Astrocyte (in vitro differentiated cells and primary cell): ENCODE results near the gene SMARCD2. TPM values are rescaled to one million over a fixed set of nuclear protein-coding genes. Genes with fewer than 3 reads are reported as not detected.

Experiments used
- DNase-seq: peaks from one replicate; pipeline ENCODE4 v3.0.0-alpha.2; 2010; ENCODE audit warnings: low read depth
- FAIRE-seq: peaks from 2 replicates; lab custom pipeline; 2011; peaks lifted over from hg19 to GRCh38; lab: Jason Lieb, UNC
- H2AFZ ChIP-seq: 2 replicates; pipeline ENCODE4 v1.6.0; 2012; ENCODE audit warnings: low read depth, low read length, inconsistent platforms
- H3K27ac ChIP-seq: 2 replicates; pipeline ENCODE4 v1.5.1; 2011; ENCODE audit warnings: low read depth, low read length, inconsistent platforms
- H3K27me3 ChIP-seq: 2 replicates; pipeline ENCODE4 v1.6.0; 2011; ENCODE audit warnings: low read length, inconsistent platforms; ENCODE audit not compliant: insufficient read depth
- H3K36me3 ChIP-seq: 2 replicates; pipeline ENCODE4 v1.5.1; 2011; ENCODE audit warnings: low read length, inconsistent platforms; ENCODE audit not compliant: insufficient read depth
- H3K4me1 ChIP-seq: 2 replicates; pipeline ENCODE4 v1.5.1; 2011; ENCODE audit warnings: low read length, inconsistent platforms; ENCODE audit not compliant: insufficient read depth
- H3K4me2 ChIP-seq: 2 replicates; pipeline ENCODE4 v1.6.0; 2012; ENCODE audit warnings: low read length, inconsistent platforms
- H3K4me3 ChIP-seq: 2 replicates; pipeline ENCODE4 v1.5.1; 2011; ENCODE audit warnings: low read depth, mild to moderate bottlenecking, low read length, inconsistent platforms; ENCODE audit not compliant: insufficient read depth
- H3K79me2 ChIP-seq: 2 replicates; pipeline ENCODE4 v1.6.0; 2012; ENCODE audit warnings: mild to moderate bottlenecking, low read length, inconsistent platforms; ENCODE audit not compliant: insufficient read depth
- H3K9ac ChIP-seq: 2 replicates; pipeline ENCODE4 v1.6.0; 2012; ENCODE audit warnings: mild to moderate bottlenecking, low read length, inconsistent platforms
- H3K9me3 ChIP-seq: 2 replicates; pipeline ENCODE4 v1.5.1; 2012; ENCODE audit warnings: low read depth, mild to moderate bottlenecking, low read length, inconsistent platforms; ENCODE audit not compliant: insufficient read depth
- H4K20me1 ChIP-seq: 2 replicates; pipeline ENCODE4 v1.6.0; 2012; ENCODE audit warnings: low read length, inconsistent platforms; ENCODE audit not compliant: insufficient read depth
- H3K27ac Mint-ChIP-seq: one replicate; pipeline ENCODE4 v1.8.0; 2021; ENCODE audit warnings: mild to moderate bottlenecking, mixed read lengths; ENCODE audit not compliant: unreplicated experiment
- H3K27me3 Mint-ChIP-seq: one replicate; pipeline ENCODE4 v1.8.0; 2021; ENCODE audit warnings: low read depth, mixed read lengths; ENCODE audit not compliant: unreplicated experiment
- H3K36me3 Mint-ChIP-seq: one replicate; pipeline ENCODE4 v1.8.0; 2021; ENCODE audit warnings: low read depth, mixed read lengths; ENCODE audit not compliant: unreplicated experiment
- H3K4me1 Mint-ChIP-seq: one replicate; pipeline ENCODE4 v1.8.0; 2021; ENCODE audit warnings: low read depth, mixed read lengths; ENCODE audit not compliant: unreplicated experiment
- H3K4me3 Mint-ChIP-seq: one replicate; pipeline ENCODE4 v1.8.0; 2021; ENCODE audit warnings: mild to moderate bottlenecking, moderate library complexity, mixed read lengths; ENCODE audit not compliant: unreplicated experiment
- H3K9me3 Mint-ChIP-seq: one replicate; pipeline ENCODE4 v1.8.0; 2021; ENCODE audit warnings: mild to moderate bottlenecking, mixed read lengths; ENCODE audit not compliant: unreplicated experiment
- EZH2 ChIP-seq: IDR thresholded peaks from 2 replicates; pipeline ENCODE4 v1.6.1; 2012; ENCODE audit warnings: mild to moderate bottlenecking, low read length, inconsistent platforms; ENCODE audit not compliant: insufficient read depth
- total RNA-seq: library from RNA; stranded (reverse); gene quantifications from 2 replicates; pipeline ENCODE4 v1.2.1, GENCODE V29; 2021
- TF ChIP-seq, protein P1 (sequence below): IDR thresholded peaks from 2 replicates; pipeline ENCODE4 v1.5.1; 2011; ENCODE audit warnings: low read depth, mild to moderate bottlenecking, inconsistent platforms, low read length, moderate library complexity; ENCODE audit not compliant: insufficient read depth

The SMARCD2 gene
- total RNA-seq, 1 donor from 2014 or later = 33.9 TPM

DNA sequence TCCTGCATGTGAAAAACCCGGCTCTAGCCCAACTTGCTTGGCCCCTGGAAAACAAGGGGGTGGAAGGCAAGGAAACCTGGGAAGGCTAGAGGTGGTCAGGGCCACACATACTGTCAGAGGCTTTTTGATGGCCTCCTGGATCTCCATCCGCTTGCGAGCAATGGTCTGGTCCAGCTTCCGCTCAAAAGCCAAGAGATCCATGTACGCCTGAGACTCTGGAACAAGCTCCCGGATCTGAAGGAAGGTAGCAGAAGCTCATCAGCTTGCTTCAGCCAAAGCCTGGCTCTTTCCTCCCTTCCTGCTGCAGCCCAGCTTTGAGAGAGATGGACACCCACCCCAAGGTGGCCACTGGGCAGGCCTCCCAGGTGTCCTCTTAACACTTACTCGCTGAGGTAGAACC is 5.7 kb downstream of the SMARCD2 start:
- FAIRE-seq (no peak), DNase-seq (no peak)
- Mint-ChIP-seq H3K36me3 (peaks cover 12% of the 10 kb centered on the region), H3K27ac (no peak overlapping the region), H3K4me3 (no peak overlapping the region), H3K4me1 (peaks cover 9% of the 10 kb centered on the region), H3K9me3 (no peaks in the 10 kb centered on the region), H3K27me3 (no peaks in the 10 kb centered on the region)
- H3K4me2 ChIP-seq = no peak overlapping the region
- peaks cover 52% of the 10 kb centered on the region for H3K79me2 ChIP-seq
- no peak overlapping the region for H2AFZ ChIP-seq
- peaks cover 27% of the 10 kb centered on the region for H3K36me3 ChIP-seq
- H3K27ac ChIP-seq = no peak overlapping the region
- peaks cover 85% of the 10 kb centered on the region for H4K20me1 ChIP-seq
- no peaks in the 10 kb centered on the region for H3K27me3 ChIP-seq
- no peak overlapping the region for H3K9ac ChIP-seq
- H3K9me3 ChIP-seq = no peaks in the 10 kb centered on the region
- no peak for TF ChIP-seq EZH2
- TF ChIP-seq, protein P1, sequence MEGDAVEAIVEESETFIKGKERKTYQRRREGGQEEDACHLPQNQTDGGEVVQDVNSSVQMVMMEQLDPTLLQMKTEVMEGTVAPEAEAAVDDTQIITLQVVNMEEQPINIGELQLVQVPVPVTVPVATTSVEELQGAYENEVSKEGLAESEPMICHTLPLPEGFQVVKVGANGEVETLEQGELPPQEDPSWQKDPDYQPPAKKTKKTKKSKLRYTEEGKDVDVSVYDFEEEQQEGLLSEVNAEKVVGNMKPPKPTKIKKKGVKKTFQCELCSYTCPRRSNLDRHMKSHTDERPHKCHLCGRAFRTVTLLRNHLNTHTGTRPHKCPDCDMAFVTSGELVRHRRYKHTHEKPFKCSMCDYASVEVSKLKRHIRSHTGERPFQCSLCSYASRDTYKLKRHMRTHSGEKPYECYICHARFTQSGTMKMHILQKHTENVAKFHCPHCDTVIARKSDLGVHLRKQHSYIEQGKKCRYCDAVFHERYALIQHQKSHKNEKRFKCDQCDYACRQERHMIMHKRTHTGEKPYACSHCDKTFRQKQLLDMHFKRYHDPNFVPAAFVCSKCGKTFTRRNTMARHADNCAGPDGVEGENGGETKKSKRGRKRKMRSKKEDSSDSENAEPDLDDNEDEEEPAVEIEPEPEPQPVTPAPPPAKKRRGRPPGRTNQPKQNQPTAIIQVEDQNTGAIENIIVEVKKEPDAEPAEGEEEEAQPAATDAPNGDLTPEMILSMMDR = no peak
- peaks cover 14% of the 10 kb centered on the region for H3K4me1 ChIP-seq
- H3K4me3 ChIP-seq = no peak overlapping the region

DNA sequence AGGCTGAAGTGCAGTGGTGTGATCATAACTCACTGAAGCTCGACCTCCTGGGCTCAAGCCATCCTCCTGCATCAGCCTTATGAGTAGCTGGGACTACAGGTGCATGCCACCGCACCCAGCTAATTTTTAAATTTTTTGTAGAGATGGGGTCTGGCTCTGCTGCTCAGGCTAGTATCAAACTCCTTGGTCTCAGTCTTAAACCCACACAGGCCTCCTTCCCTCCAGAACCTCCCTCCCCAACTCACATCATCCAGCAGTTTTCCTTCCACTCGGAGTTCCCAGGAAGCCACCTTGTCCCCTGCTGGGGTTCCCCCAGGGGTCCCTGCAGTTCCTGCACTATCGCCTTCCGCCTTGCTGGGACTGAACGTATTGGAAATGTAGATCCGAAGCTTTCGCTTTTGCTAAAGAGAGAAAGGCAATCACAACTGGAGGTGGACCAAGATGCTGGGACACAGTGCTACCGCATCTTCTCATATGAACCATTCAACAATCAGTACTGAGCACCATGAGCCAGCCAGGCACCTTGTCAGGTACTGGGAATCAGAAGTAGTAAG is 7.2 kb downstream of the SMARCD2 start:
- peaks cover 21% of the 10 kb centered on the region for H3K36me3 Mint-ChIP-seq
- peaks cover 2% of the 10 kb centered on the region for H3K4me1 Mint-ChIP-seq
- Histone ChIP-seq H3K4me2 (no peak overlapping the region), H3K36me3 (peaks cover 42% of the 10 kb centered on the region), H3K4me1 (no peaks in the 10 kb centered on the region), H4K20me1 (peaks cover 85% of the 10 kb centered on the region), H3K9ac (no peak overlapping the region), H3K79me2 (peaks cover 46% of the 10 kb centered on the region), H3K9me3 (no peaks in the 10 kb centered on the region), H3K27ac (no peak overlapping the region), H3K27me3 (no peaks in the 10 kb centered on the region), H2AFZ (no peak overlapping the region), H3K4me3 (no peak overlapping the region)
- H3K27ac Mint-ChIP-seq = no peak overlapping the region
- H3K27me3 Mint-ChIP-seq = no peaks in the 10 kb centered on the region
- no peaks in the 10 kb centered on the region for H3K9me3 Mint-ChIP-seq
- FAIRE-seq (no peak), DNase-seq (no peak)
- TF ChIP-seq, protein P1 = no peak
- no peak for TF ChIP-seq EZH2
- H3K4me3 Mint-ChIP-seq = no peak overlapping the region

DNA sequence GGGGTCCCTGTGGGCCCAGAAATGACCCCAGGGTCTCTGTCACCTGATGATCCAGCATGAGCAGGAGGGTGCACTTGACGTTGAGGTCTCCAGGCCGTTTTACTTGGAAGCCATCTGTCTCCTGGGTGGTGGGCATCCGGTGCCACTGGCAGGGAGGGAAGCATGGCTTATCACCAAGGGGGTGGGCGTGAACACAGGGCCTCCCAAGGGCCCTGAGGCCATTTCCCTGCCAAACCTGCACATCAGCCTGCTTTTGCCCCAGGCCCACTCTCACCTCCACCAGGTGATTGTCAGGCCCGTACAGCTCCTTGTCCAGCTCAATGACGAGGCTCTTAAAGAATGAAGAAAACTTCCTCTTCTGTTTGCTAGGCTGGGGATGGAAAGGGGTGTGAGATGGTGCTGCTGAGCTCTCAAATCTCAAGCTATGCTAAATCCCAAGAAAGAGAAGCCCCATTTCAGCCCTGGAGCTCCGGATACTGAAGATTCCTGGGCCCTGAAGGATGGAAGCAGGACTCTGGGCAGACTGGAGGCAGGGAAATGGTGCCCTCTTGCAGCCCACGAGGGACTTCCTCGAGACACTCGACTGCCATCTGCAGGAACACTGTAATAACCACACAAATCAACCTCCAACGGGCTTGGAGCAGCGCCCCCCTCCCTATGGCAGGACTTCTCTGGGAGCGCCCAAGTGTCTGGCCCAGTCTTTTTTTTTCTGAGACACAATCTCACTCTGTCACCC is 7.9 kb downstream of the SMARCD2 start:
- H4K20me1 ChIP-seq = peaks cover 89% of the 10 kb centered on the region
- peak; percentile 62 for DNase-seq
- Mint-ChIP-seq H3K36me3 (peaks cover 25% of the 10 kb centered on the region), H3K4me3 (no peak overlapping the region), H3K4me1 (peaks cover 2% of the 10 kb centered on the region), H3K9me3 (no peaks in the 10 kb centered on the region), H3K27me3 (no peaks in the 10 kb centered on the region), H3K27ac (no peak overlapping the region)
- H3K9me3 ChIP-seq = no peaks in the 10 kb centered on the region
- peaks cover 47% of the 10 kb centered on the region for H3K79me2 ChIP-seq
- H3K4me3 ChIP-seq = no peak overlapping the region
- no peak overlapping the region for H3K4me2 ChIP-seq
- no peak overlapping the region for H2AFZ ChIP-seq
- TF ChIP-seq EZH2 = no peak
- TF ChIP-seq, protein P1 = peak; percentile 66
- no peaks in the 10 kb centered on the region for H3K27me3 ChIP-seq
- H3K9ac ChIP-seq = no peak overlapping the region
- H3K4me1 ChIP-seq = no peaks in the 10 kb centered on the region
- FAIRE-seq = no peak
- H3K36me3 ChIP-seq = peaks cover 48% of the 10 kb centered on the region
- no peak overlapping the region for H3K27ac ChIP-seq
